ENCODE results near the gene GPR55. TPM values are rescaled to one million over a fixed set of nuclear protein-coding genes. Genes with fewer than 3 reads are reported as not detected.

GPR55 gene
- total RNA-seq, 1 experiment from 2014 or later = not detected

GRCh38 chr2:230878599-230879188, 46.3 kb downstream of the GPR55 start:
- BruUV-seq (replicated peaks) = TSS peak; percentile 66
- POLR2A ChIA-PET (ENCODE audit: unreplicated experiment) = no interaction called here

DNA sequence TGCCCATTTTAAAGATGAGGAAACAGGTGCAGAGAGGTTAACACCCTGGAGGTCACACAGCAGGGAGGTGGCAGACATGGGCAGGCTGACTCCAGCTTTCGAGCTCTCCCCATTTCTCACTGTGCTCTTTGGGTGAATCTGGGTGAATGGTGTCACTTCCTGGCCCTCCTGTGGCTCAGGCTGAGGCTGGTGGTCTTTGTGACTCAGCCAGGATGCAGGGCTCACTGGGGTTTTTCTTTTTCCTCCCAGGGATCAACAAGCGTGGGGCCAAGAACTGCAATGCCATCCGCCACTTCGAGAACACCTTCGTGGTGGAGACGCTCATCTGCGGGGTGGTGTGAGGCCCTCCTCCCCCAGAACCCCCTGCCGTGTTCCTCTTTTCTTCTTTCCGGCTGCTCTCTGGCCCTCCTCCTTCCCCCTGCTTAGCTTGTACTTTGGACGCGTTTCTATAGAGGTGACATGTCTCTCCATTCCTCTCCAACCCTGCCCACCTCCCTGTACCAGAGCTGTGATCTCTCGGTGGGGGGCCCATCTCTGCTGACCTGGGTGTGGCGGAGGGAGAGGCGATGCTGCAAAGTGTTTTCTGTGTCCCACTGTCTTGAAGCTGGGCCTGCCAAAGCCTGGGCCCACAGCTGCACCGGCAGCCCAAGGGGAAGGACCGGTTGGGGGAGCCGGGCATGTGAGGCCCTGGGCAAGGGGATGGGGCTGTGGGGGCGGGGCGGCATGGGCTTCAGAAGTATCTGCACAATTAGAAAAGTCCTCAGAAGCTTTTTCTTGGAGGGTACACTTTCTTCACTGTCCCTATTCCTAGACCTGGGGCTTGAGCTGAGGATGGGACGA, 47.1 kb downstream of the GPR55 start:
- DNase-seq = no peak
- TF ChIP-seq, protein P1, sequence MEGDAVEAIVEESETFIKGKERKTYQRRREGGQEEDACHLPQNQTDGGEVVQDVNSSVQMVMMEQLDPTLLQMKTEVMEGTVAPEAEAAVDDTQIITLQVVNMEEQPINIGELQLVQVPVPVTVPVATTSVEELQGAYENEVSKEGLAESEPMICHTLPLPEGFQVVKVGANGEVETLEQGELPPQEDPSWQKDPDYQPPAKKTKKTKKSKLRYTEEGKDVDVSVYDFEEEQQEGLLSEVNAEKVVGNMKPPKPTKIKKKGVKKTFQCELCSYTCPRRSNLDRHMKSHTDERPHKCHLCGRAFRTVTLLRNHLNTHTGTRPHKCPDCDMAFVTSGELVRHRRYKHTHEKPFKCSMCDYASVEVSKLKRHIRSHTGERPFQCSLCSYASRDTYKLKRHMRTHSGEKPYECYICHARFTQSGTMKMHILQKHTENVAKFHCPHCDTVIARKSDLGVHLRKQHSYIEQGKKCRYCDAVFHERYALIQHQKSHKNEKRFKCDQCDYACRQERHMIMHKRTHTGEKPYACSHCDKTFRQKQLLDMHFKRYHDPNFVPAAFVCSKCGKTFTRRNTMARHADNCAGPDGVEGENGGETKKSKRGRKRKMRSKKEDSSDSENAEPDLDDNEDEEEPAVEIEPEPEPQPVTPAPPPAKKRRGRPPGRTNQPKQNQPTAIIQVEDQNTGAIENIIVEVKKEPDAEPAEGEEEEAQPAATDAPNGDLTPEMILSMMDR (conservative IDR thresholded peaks at IDR 0.05) = no peak
- no peak for TF ChIP-seq EZH2 (IDR thresholded peaks at IDR 0.05; ENCODE audit: low read depth)
- Histone ChIP-seq H3K4me2 (no peak overlapping the region), H3F3A (ENCODE audit: insufficient read depth, low read depth) (no peaks in the 10 kb centered on the region), H3K36me3 (ENCODE audit: low read depth) (no peaks in the 10 kb centered on the region), H3K27ac (no peak overlapping the region), H3K9me3 (ENCODE audit: insufficient read depth, low read depth) (no peaks in the 10 kb centered on the region), H4K20me1 (ENCODE audit: insufficient read depth) (no peaks in the 10 kb centered on the region), H3K79me2 (ENCODE audit: low read depth) (no peaks in the 10 kb centered on the region), H2AFZ (no peak overlapping the region), H3K9me2 (ENCODE audit: insufficient read depth) (no peaks in the 10 kb centered on the region), H3K4me1 (replicated peaks; ENCODE audit: insufficient read depth) (no peaks in the 10 kb centered on the region), H3K27me3 (ENCODE audit: insufficient read depth, low read depth) (no peaks in the 10 kb centered on the region), H3K4me3 (no peak overlapping the region)
- CTCF ChIA-PET = no interaction called here
- no TSS peak for BruUV-seq (replicated peaks)
- intact Hi-C loops (cut with micrococcal nuclease; ENCODE audit: unreplicated experiment) = no loop called here
- POLR2A ChIA-PET (ENCODE audit: unreplicated experiment) = no interaction called here

More at GRCh38 chr2:230878599-230879188, 46.3 kb downstream of the GPR55 start:
- Histone ChIP-seq H4K20me1 (ENCODE audit: insufficient read depth) (no peaks in the 10 kb centered on the region), H2AFZ (no peak overlapping the region), H3K36me3 (ENCODE audit: low read depth) (no peaks in the 10 kb centered on the region), H3K4me1 (replicated peaks; ENCODE audit: insufficient read depth) (no peaks in the 10 kb centered on the region), H3K4me2 (no peak overlapping the region), H3K9me2 (ENCODE audit: insufficient read depth) (no peaks in the 10 kb centered on the region), H3F3A (ENCODE audit: insufficient read depth, low read depth) (no peaks in the 10 kb centered on the region), H3K27ac (no peak overlapping the region), H3K79me2 (ENCODE audit: low read depth) (no peaks in the 10 kb centered on the region), H3K4me3 (no peak overlapping the region), H3K9me3 (ENCODE audit: insufficient read depth, low read depth) (no peaks in the 10 kb centered on the region), H3K27me3 (ENCODE audit: insufficient read depth, low read depth) (no peaks in the 10 kb centered on the region)
- intact Hi-C loops (cut with micrococcal nuclease; ENCODE audit: unreplicated experiment) = no loop called here
- CTCF ChIA-PET = no interaction called here
- TF ChIP-seq EZH2 (IDR thresholded peaks at IDR 0.05; ENCODE audit: low read depth) = no peak
- TF ChIP-seq, protein P1 (conservative IDR thresholded peaks at IDR 0.05) = no peak
- DNase-seq = no peak

GRCh38 chr2:230877116-230877758, 47.8 kb downstream of the GPR55 start:
- DNase-seq = no peak
- Histone ChIP-seq H3K79me2 (ENCODE audit: low read depth) (no peaks in the 10 kb centered on the region), H2AFZ (no peak overlapping the region), H3K9me3 (ENCODE audit: insufficient read depth, low read depth) (no peaks in the 10 kb centered on the region), H3K4me3 (no peak overlapping the region), H3K27me3 (ENCODE audit: insufficient read depth, low read depth) (no peaks in the 10 kb centered on the region), H4K20me1 (ENCODE audit: insufficient read depth) (no peaks in the 10 kb centered on the region), H3K4me1 (replicated peaks; ENCODE audit: insufficient read depth) (no peaks in the 10 kb centered on the region), H3K9me2 (ENCODE audit: insufficient read depth) (no peaks in the 10 kb centered on the region), H3F3A (ENCODE audit: insufficient read depth, low read depth) (no peaks in the 10 kb centered on the region), H3K36me3 (ENCODE audit: low read depth) (no peaks in the 10 kb centered on the region), H3K27ac (no peak overlapping the region), H3K4me2 (no peak overlapping the region)
- CTCF ChIA-PET = no interaction called here
- TF ChIP-seq, protein P1 (conservative IDR thresholded peaks at IDR 0.05) = no peak
- no peak for TF ChIP-seq EZH2 (IDR thresholded peaks at IDR 0.05; ENCODE audit: low read depth)
- BruUV-seq (replicated peaks) = no TSS peak
- intact Hi-C loops (cut with micrococcal nuclease; ENCODE audit: unreplicated experiment) = no loop called here
- POLR2A ChIA-PET (ENCODE audit: unreplicated experiment) = no interaction called here

All from PC-9 (cell line).